GM23338 (cell line): ENCODE measurements around the gene CCDC149. TPM values are rescaled to one million over a fixed set of nuclear protein-coding genes. Genes with fewer than 3 reads are reported as not detected.

ENCODE experiments used
- ATAC-seq: fragments of 200-7000 bp; cut with Tn5 transposase; 3 replicates; pipeline ENCODE4 v1.9.1; 2020
- DNase-seq: peaks from one replicate; pipeline ENCODE4 v3.0.0-alpha.2; 2015; ENCODE audit warnings: low spot score
- H2AFZ ChIP-seq: fragments of 200-600 bp; sonication (generic); 2 replicates; pipeline ENCODE4 v1.8.0; 2016; ENCODE audit warnings: antibody characterized with exemption, mild to moderate bottlenecking, moderate library complexity
- H3F3A ChIP-seq: fragments of 200-600 bp; sonication (generic); replicated peaks from 2 replicates; pipeline ENCODE4 v1.8.0; 2017; ENCODE audit warnings: antibody characterized with exemption, mixed run types, low read depth
- H3K27ac ChIP-seq: fragments of 200-600 bp; sonication (generic); 2 replicates; pipeline ENCODE4 v1.6.1; 2016; ENCODE audit warnings: low read depth
- H3K27me3 ChIP-seq: fragments of 200-600 bp; sonication (generic); 2 replicates; pipeline ENCODE4 v1.8.0; 2016; ENCODE audit warnings: mild to moderate bottlenecking, mixed run types, moderate library complexity; ENCODE audit not compliant: insufficient read depth
- H3K36me3 ChIP-seq: fragments of 200-600 bp; sonication (generic); 2 replicates; pipeline ENCODE4 v1.8.0; 2016; ENCODE audit warnings: mild to moderate bottlenecking; ENCODE audit not compliant: insufficient read depth
- H3K4me1 ChIP-seq: fragments of 200-600 bp; sonication (generic); 2 replicates; pipeline ENCODE4 v1.8.0; 2016; ENCODE audit warnings: mild to moderate bottlenecking, moderate library complexity; ENCODE audit not compliant: insufficient read depth
- H3K4me2 ChIP-seq: fragments of 200-600 bp; sonication (generic); 2 replicates; pipeline ENCODE4 v1.7.1; 2017; ENCODE audit warnings: mixed run types
- H3K4me3 ChIP-seq: fragments of 200-600 bp; sonication (generic); 2 replicates; pipeline ENCODE4 v1.6.1; 2016; ENCODE audit warnings: mixed run types
- H3K79me2 ChIP-seq: fragments of 200-600 bp; sonication (generic); replicated peaks from 2 replicates; pipeline ENCODE4 v1.8.0; 2017; ENCODE audit warnings: mild to moderate bottlenecking; ENCODE audit not compliant: insufficient read depth
- H3K9me2 ChIP-seq: fragments of 200-600 bp; sonication (generic); 2 replicates; pipeline ENCODE4 v1.8.0; 2017; ENCODE audit not compliant: insufficient read depth
- H4K20me1 ChIP-seq: fragments of 200-600 bp; sonication (generic); replicated peaks from 2 replicates; pipeline ENCODE4 v1.8.0; 2017; ENCODE audit warnings: mild to moderate bottlenecking; ENCODE audit not compliant: insufficient read depth
- H3K27ac Mint-ChIP-seq: 2 replicates; pipeline ENCODE4 v1.8.0; 2020; ENCODE audit warnings: inconsistent platforms, mild to moderate bottlenecking, moderate library complexity, mixed read lengths
- H3K27me3 Mint-ChIP-seq: 3 replicates; pipeline ENCODE4 v1.8.0; 2022; ENCODE audit warnings: low read depth, mild to moderate bottlenecking, moderate library complexity, mixed read lengths, inconsistent platforms; ENCODE audit not compliant: insufficient read depth, poor library complexity
- H3K36me3 Mint-ChIP-seq: 3 replicates; pipeline ENCODE4 v1.8.0; 2021; ENCODE audit warnings: low read depth, mild to moderate bottlenecking, inconsistent platforms, moderate library complexity, mixed read lengths
- H3K4me1 Mint-ChIP-seq: 3 replicates; pipeline ENCODE4 v1.8.0; 2020; ENCODE audit warnings: mild to moderate bottlenecking, inconsistent platforms, mixed read lengths
- H3K4me3 Mint-ChIP-seq: 3 replicates; pipeline ENCODE4 v1.8.0; 2021; ENCODE audit warnings: moderate library complexity, mild to moderate bottlenecking, inconsistent platforms, mixed read lengths
- H3K9me3 Mint-ChIP-seq: 3 replicates; pipeline ENCODE4 v1.8.0; 2020; ENCODE audit warnings: moderate library complexity, mild to moderate bottlenecking, inconsistent platforms, mixed read lengths
- ETS1 ChIP-seq: IDR thresholded peaks from 2 replicates; pipeline ENCODE4 v1.6.1; 2016; ENCODE audit warnings: antibody characterized with exemption
- EZH2 ChIP-seq: fragments of 200-600 bp; sonication (generic); IDR thresholded peaks from one replicate; pipeline ENCODE4 v1.8.0; 2017; ENCODE audit warnings: antibody characterized with exemption, mild to moderate bottlenecking, low read depth; ENCODE audit not compliant: unreplicated experiment
- JUNB ChIP-seq: IDR thresholded peaks from one replicate; pipeline ENCODE4 v1.6.1; 2016; ENCODE audit warnings: antibody characterized with exemption; ENCODE audit not compliant: unreplicated experiment
- POLR2AphosphoS5 ChIP-seq: IDR thresholded peaks from 2 replicates; pipeline ENCODE4 v1.6.1; 2016; ENCODE audit warnings: antibody characterized with exemption, low read depth
- REST ChIP-seq: IDR thresholded peaks from one replicate; pipeline ENCODE4 v1.6.1; 2018; ENCODE audit warnings: antibody characterized with exemption; ENCODE audit not compliant: unreplicated experiment
- ZNF114 ChIP-seq: fragments of 250-450 bp; sonication (Bioruptor Pico); IDR thresholded peaks from 2 replicates; pipeline ENCODE4 v1.5.0; 2020; ENCODE audit warnings: mild to moderate bottlenecking, moderate library complexity
- ZNF331 ChIP-seq: fragments of 250-450 bp; sonication (Bioruptor Pico); IDR thresholded peaks from 2 replicates; pipeline ENCODE4 v1.5.0; 2020; ENCODE audit warnings: low read depth, mild to moderate bottlenecking, moderate library complexity
- polyA plus RNA-seq: library from polyadenylated mRNA; unstranded; fragments of >200 nt; fragmentation: Nextera tagmentation; extraction: Ambion mirVana; gene quantifications from 2 replicates; pipeline ENCODE4 v1.2.1, GENCODE V29; 2016
- total RNA-seq: library from RNA; depleted of rRNA; stranded (reverse); fragments of >200 nt; shearing (Covaris generic); gene quantifications from 2 replicates; pipeline ENCODE4 v1.2.3, GENCODE V29; 2014
- TF ChIP-seq, protein P1 (sequence below): fragments of 250-450 bp; sonication (Bioruptor Pico); IDR thresholded peaks from 2 replicates; pipeline ENCODE4 v1.5.0; 2020; ENCODE audit warnings: mild to moderate bottlenecking, moderate library complexity

Gene CCDC149
- total and polyA plus RNA-seq, 2 experiments from 2014 or later, result 2.6 to 6.4 TPM

DNA sequence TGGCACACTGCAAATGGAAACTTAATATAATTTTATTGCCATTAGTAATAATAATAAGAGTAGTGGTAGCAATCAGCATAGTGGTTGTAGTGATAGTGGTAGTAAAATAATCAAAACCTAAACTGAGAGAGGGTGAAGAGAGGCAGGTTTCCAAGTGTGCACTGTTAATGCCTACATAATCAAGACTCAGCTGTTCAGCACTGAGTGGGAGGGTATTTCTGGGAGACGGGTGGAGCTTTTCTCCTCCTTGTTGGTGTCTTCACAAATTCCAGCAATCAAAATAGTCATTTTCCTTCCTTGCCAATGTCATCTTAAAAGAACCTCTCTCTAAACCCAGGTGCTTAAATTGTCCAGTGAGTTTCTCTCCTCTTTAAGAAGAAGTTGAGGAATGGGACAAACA is 18.6 kb downstream of the CCDC149 start:
- ATAC-seq (no peak), DNase-seq (no peak)
- Histone ChIP-seq H3K9me2 (no peaks in the 10 kb centered on the region), H3K27me3 (no peaks in the 10 kb centered on the region), H3F3A (no peaks in the 10 kb centered on the region), H3K36me3 (no peaks in the 10 kb centered on the region), H3K4me3 (no peak overlapping the region), H3K27ac (no peak overlapping the region), H2AFZ (no peak overlapping the region), H3K4me2 (no peak overlapping the region), H3K79me2 (no peaks in the 10 kb centered on the region), H4K20me1 (no peaks in the 10 kb centered on the region), H3K4me1 (peaks cover 8% of the 10 kb centered on the region; the same call in 1 of the 2 replicates)
- no peaks in the 10 kb centered on the region for H3K36me3 Mint-ChIP-seq
- H3K4me3 Mint-ChIP-seq, result no peak overlapping the region
- no peaks in the 10 kb centered on the region for H3K27me3 Mint-ChIP-seq
- peaks cover 6% of the 10 kb centered on the region; the same call in 2 of the 3 replicates for H3K4me1 Mint-ChIP-seq
- no peaks in the 10 kb centered on the region for H3K9me3 Mint-ChIP-seq
- TF ChIP-seq EZH2 (no peak), JUNB (no peak), ZNF331 (CRISPR knock-in tag) (no peak), ZNF114 (CRISPR knock-in tag) (no peak), REST (no peak), ETS1 (no peak), POLR2AphosphoS5 (no peak)
- TF ChIP-seq, protein P1, sequence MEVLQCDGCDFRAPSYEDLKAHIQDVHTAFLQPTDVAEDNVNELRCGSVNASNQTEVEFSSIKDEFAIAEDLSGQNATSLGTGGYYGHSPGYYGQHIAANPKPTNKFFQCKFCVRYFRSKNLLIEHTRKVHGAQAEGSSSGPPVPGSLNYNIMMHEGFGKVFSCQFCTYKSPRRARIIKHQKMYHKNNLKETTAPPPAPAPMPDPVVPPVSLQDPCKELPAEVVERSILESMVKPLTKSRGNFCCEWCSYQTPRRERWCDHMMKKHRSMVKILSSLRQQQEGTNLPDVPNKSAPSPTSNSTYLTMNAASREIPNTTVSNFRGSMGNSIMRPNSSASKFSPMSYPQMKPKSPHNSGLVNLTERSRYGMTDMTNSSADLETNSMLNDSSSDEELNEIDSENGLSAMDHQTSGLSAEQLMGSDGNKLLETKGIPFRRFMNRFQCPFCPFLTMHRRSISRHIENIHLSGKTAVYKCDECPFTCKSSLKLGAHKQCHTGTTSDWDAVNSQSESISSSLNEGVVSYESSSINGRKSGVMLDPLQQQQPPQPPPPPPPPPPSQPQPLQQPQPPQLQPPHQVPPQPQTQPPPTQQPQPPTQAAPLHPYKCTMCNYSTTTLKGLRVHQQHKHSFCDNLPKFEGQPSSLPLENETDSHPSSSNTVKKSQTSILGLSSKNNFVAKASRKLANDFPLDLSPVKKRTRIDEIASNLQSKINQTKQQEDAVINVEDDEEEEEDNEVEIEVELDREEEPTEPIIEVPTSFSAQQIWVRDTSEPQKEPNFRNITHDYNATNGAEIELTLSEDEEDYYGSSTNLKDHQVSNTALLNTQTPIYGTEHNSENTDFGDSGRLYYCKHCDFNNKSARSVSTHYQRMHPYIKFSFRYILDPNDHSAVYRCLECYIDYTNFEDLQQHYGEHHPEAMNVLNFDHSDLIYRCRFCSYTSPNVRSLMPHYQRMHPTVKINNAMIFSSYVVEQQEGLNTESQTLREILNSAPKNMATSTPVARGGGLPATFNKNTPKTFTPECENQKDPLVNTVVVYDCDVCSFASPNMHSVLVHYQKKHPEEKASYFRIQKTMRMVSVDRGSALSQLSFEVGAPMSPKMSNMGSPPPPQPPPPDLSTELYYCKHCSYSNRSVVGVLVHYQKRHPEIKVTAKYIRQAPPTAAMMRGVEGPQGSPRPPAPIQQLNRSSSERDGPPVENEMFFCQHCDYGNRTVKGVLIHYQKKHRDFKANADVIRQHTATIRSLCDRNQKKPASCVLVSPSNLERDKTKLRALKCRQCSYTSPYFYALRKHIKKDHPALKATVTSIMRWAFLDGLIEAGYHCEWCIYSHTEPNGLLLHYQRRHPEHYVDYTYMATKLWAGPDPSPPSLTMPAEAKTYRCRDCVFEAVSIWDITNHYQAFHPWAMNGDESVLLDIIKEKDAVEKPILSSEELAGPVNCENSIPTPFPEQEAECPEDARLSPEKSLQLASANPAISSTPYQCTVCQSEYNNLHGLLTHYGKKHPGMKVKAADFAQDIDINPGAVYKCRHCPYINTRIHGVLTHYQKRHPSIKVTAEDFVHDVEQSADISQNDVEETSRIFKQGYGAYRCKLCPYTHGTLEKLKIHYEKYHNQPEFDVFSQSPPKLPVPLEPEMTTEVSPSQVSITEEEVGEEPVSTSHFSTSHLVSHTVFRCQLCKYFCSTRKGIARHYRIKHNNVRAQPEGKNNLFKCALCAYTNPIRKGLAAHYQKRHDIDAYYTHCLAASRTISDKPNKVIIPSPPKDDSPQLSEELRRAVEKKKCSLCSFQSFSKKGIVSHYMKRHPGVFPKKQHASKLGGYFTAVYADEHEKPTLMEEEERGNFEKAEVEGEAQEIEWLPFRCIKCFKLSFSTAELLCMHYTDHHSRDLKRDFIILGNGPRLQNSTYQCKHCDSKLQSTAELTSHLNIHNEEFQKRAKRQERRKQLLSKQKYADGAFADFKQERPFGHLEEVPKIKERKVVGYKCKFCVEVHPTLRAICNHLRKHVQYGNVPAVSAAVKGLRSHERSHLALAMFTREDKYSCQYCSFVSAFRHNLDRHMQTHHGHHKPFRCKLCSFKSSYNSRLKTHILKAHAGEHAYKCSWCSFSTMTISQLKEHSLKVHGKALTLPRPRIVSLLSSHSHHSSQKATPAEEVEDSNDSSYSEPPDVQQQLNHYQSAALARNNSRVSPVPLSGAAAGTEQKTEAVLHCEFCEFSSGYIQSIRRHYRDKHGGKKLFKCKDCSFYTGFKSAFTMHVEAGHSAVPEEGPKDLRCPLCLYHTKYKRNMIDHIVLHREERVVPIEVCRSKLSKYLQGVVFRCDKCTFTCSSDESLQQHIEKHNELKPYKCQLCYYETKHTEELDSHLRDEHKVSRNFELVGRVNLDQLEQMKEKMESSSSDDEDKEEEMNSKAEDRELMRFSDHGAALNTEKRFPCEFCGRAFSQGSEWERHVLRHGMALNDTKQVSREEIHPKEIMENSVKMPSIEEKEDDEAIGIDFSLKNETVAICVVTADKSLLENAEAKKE (CRISPR knock-in tag), result no peak
- no peak overlapping the region for H3K27ac Mint-ChIP-seq
